Measurements from ENCODE around the gene GPC6.

Gene GPC6

GRCh38 chr13:94140027-94140426, 913.4 kb downstream of the GPC6 start:
- no peak for DNase-seq

GRCh38 chr13:94140511-94140910, 913.9 kb downstream of the GPC6 start:
- DNase-seq = no peak

GRCh38 chr13:94143624-94144350, 917.2 kb downstream of the GPC6 start:
- DNase-seq = no peak

DNA sequence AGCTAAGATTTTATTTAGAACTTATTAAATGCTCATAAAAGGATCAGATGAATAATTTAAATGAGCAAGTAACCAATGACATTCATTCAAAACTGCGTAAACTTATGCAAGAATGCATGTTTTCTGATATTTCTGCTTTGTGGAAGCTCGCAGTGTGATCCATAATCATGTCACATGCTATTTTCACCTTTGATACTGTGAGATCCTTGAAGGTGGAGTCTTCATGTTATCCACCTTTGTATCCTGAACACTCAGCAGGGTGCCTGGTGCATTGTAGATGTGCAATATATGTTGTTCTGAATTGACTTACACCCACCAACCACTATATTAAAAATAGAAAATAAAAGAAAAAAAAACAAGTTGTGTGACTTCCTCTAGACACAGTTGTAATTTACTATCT, 919.4 kb downstream of the GPC6 start:
- DNase-seq = no peak

GRCh38 chr13:94153586-94153985, 927.0 kb downstream of the GPC6 start:
- DNase-seq = no peak

GRCh38 chr13:94154367-94154766, 927.8 kb downstream of the GPC6 start:
- no peak for DNase-seq

GRCh38 chr13:94157705-94158218, 931.2 kb downstream of the GPC6 start:
- DNase-seq = no peak

- DNase-seq = peak in 2 of 3 experiments; percentile 55 to 88
These were observed 934.3 kb downstream of the GPC6 start for GRCh38 chr13:94160875-94161274.

DNA sequence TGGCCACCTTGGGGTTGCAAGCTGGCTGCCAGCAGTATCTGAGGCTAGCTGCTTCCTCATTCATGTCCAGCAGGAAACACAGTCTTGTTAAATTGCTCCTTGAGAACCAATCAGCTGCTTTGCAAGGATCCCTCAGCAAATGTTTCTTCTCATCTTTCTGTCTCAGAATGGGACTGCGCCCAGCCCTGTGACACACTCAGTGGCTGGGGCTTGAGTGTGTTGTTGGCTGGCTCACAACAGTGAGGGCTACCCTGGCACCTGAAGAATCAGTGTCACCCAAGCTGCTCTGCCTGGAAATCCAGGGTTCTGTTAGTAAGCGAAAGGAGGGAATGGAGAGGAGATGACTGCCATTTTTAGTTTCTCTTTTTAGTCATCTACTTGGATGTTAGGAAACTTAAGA, 935.7 kb downstream of the GPC6 start:
- DNase-seq = no peak

- no peak for DNase-seq
These were observed 936.9 kb downstream of the GPC6 start for GRCh38 chr13:94163535-94163934.

- no peak for DNase-seq
These were observed 942.3 kb downstream of the GPC6 start for GRCh38 chr13:94168783-94169453.

GRCh38 chr13:94169454-94170144, 943.0 kb downstream of the GPC6 start:
- DNase-seq = no peak

- no peak for DNase-seq
These were observed 943.6 kb downstream of the GPC6 start for GRCh38 chr13:94170145-94170571.

GRCh38 chr13:94172416-94172815, 945.8 kb downstream of the GPC6 start:
- DNase-seq = no peak

DNA sequence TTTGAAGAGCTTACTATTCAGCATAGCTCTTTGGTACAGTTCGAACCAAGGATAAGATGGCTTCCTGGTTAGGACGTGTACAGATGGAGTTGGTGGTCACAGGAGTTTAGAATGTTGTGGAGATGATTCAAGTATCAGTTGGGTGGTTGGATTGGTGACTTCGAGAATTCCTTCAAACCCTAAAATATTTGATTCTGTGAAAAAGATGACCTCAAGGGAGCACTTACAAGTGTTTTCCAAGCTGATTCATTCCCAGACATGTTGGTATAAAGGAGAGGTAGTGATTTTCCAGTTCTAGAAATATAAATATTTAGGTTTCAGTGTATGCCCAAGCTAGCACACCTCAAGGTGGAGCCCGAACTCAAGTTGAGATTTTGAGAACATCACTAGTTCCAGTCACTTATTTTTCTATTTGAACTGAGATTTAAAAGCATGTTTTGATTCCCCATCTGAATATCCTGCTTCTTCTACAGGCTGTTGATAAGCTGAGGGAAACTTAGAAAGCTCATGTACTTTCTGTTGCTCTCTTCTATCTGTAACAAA, 946.8 kb downstream of the GPC6 start:
- no peak for DNase-seq

DNA sequence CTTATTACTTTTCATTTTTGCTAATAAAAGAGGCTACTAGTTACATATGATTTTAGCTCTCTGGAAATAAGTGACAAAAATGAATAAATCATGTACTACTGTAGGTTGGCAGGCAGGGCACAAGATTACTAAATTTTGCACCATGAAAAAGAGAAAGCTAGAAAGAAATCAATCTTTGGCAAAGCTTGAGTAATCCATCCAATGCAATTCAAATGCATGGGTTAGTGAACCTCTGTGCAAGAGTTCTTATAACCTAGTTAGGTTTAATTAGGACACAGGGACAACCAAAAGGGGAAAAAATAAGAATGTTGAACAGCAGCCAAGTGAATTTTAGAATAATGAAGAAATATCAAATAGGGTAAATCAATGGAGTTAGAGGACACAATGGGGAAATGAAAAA, 947.4 kb downstream of the GPC6 start:
- DNase-seq = no peak

DNA sequence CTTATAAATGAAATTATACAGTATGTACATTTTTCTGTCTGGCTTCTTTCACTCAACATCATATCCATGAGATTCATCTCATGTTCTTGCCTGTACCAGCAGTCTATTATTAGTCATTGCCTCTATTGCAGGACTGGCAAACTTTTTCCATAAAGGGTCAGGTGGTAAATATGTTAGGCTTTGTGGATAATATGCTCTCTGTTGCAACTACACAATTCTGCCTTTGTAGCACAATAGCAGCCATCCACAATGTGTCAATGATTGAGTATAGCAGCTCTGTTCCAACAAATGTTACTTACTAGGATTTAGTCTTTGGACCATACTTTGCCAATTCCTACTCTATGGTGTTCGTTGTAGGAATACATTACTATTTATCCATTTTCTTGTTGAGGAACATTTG, 948.5 kb downstream of the GPC6 start:
- DNase-seq = no peak

- no peak for DNase-seq
These were observed 950.0 kb downstream of the GPC6 start for GRCh38 chr13:94176561-94176960.

GRCh38 chr13:94177041-94177440, 950.4 kb downstream of the GPC6 start:
- DNase-seq = no peak

GRCh38 chr13:94178625-94179244, 952.1 kb downstream of the GPC6 start:
- DNase-seq = peak; percentile 29 to 71 (median 38)

- DNase-seq = no peak
These were observed 955.0 kb downstream of the GPC6 start for GRCh38 chr13:94181461-94182107.

DNA sequence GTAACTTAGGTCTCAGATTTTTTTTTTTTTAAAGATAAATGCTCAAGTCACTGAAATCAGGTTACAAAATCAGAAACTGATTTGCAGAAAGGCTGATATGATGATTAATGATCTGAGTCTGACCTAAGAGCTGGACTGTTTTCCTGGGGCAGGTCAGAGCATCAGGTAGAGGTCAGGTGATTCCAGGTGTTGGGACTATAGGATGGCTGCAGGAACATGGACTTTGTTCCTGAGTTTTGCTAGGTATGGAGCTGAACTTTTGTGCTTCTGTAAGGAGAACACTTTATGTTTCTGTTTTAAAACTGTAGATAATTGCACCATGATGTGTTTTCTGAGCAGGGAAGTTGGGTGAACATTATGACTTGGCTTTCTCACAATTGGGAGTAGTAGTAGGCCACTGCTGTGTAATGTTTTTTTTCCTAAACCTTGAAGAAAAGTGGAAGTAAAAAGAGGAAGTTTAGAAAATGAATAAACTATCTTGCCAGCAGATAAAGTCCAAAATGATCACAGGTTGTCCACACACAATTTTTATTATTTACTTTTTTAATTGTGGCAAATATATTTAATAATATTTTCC, 955.7 kb downstream of the GPC6 start:
- DNase-seq = no peak
